Mesothelial cell of epicardium (in vitro differentiated cells): ENCODE results near the gene BCLAF3. TPM values are rescaled to one million over a fixed set of nuclear protein-coding genes. Genes with fewer than 3 reads are reported as not detected.

Source experiments
- DNase-seq, 2 experiments: peaks; one replicate each; pipeline ENCODE4 v3.0.0; 2021; ENCODE audit warnings: low spot score in 2 of 2; ENCODE audit not compliant: unreplicated experiment in 2 of 2
- H3K27ac Mint-ChIP-seq: 2 replicates; pipeline ENCODE4 v1.8.0; 2021; ENCODE audit warnings: mixed read lengths
- H3K27me3 Mint-ChIP-seq: 2 replicates; pipeline ENCODE4 v1.8.0; 2021; ENCODE audit warnings: low read depth, mixed read lengths
- H3K36me3 Mint-ChIP-seq: 2 replicates; pipeline ENCODE4 v1.8.0; 2021; ENCODE audit warnings: mixed read lengths
- H3K4me1 Mint-ChIP-seq: 2 replicates; pipeline ENCODE4 v1.8.0; 2021; ENCODE audit warnings: mixed read lengths
- H3K4me3 Mint-ChIP-seq: 2 replicates; pipeline ENCODE4 v1.8.0; 2021; ENCODE audit warnings: mild to moderate bottlenecking, moderate library complexity, mixed read lengths
- H3K9me3 Mint-ChIP-seq: 2 replicates; pipeline ENCODE4 v1.8.0; 2021; ENCODE audit warnings: mixed read lengths
- total RNA-seq: library from RNA; stranded (reverse); gene quantifications from 3 replicates; pipeline ENCODE4 v1.2.1, GENCODE V29; 2021
- TF ChIP-seq, protein P1 (sequence below): fragments of 200-600 bp; sonication (generic); IDR thresholded peaks from one replicate; pipeline ENCODE4 v1.5.0; 2021; ENCODE audit warnings: antibody characterized with exemption; ENCODE audit not compliant: unreplicated experiment

The BCLAF3 gene
- total RNA-seq, 1 donor from 2014 or later: 16.9 TPM

DNA sequence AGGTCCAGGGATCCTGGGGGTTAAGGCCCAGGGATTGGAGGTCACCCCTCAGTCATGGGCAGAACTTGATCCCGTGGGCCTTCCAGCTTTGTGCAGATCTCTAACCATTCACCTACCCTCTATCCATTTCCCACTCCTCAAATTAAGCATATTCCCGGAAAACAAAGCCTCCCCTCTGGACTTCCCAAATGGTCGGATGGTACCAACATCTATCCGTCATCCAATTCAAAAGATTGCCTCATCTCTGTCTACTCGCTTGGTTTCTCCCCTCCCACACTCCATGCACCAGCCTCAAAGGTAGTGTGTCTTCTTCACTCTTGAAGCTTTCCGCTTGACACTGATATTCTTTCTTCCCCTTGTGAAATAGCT, 473 bp upstream of the BCLAF3 start:
- H3K4me1 Mint-ChIP-seq: peaks cover 4% of the 10 kb centered on the region
- H3K9me3 Mint-ChIP-seq: peaks cover 16% of the 10 kb centered on the region
- H3K27me3 Mint-ChIP-seq: no peaks in the 10 kb centered on the region
- H3K27ac Mint-ChIP-seq: peak overlapping the region; percentile 86
- no peak for DNase-seq
- TF ChIP-seq, protein P1, sequence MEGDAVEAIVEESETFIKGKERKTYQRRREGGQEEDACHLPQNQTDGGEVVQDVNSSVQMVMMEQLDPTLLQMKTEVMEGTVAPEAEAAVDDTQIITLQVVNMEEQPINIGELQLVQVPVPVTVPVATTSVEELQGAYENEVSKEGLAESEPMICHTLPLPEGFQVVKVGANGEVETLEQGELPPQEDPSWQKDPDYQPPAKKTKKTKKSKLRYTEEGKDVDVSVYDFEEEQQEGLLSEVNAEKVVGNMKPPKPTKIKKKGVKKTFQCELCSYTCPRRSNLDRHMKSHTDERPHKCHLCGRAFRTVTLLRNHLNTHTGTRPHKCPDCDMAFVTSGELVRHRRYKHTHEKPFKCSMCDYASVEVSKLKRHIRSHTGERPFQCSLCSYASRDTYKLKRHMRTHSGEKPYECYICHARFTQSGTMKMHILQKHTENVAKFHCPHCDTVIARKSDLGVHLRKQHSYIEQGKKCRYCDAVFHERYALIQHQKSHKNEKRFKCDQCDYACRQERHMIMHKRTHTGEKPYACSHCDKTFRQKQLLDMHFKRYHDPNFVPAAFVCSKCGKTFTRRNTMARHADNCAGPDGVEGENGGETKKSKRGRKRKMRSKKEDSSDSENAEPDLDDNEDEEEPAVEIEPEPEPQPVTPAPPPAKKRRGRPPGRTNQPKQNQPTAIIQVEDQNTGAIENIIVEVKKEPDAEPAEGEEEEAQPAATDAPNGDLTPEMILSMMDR: no peak
- peaks cover 4% of the 10 kb centered on the region for H3K36me3 Mint-ChIP-seq
- peak overlapping the region; percentile 73 for H3K4me3 Mint-ChIP-seq

DNA sequence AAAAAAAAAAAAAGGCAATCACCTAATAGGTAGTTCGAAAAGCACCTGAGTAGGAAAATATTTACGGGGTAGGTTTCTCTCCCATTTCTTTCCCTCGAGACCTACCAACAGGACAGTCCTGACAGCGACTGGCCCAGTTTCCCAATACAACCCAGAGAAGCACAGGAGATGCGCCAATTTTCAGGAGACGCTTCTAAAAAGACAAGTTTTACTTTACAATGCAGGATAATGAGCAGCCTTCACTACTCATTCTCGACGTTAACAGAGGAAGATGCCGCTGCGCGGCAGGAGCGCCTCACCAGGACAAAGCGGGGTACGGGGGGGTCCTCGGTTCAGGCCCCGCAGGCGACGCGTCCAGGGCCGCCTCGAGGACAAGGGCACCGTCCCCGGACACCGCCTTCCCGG, 708 bp downstream of the BCLAF3 start:
- Mint-ChIP-seq H3K9me3 (peaks cover 21% of the 10 kb centered on the region), H3K36me3 (peaks cover 7% of the 10 kb centered on the region), H3K4me1 (peaks cover 4% of the 10 kb centered on the region), H3K27ac (peak overlapping the region; percentile 85), H3K27me3 (no peaks in the 10 kb centered on the region), H3K4me3 (peak overlapping the region; percentile 87)
- DNase-seq: no peak
- TF ChIP-seq, protein P1: no peak

DNA sequence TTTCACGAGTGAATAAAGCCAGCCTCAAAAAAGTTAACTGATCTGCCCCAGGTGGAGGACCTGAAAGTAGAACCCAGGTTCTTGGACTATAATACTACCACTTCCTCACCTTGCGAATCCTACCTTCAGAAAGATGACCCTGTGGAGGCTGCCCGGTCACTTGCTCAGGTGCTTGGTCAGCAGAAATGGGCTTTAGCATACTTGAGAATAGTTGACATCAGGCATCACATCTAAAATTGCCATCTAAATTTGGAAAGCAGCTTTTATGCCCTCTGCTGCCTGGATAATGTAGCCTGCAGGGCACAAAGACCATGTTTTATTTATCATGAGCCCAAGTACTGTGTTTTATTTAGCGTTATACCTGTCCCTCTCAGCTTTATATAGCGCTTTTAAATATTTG, 3.0 kb downstream of the BCLAF3 start:
- no peaks in the 10 kb centered on the region for H3K27me3 Mint-ChIP-seq
- peaks cover 7% of the 10 kb centered on the region for H3K36me3 Mint-ChIP-seq
- no peak for DNase-seq
- peaks cover 4% of the 10 kb centered on the region for H3K4me1 Mint-ChIP-seq
- TF ChIP-seq, protein P1: no peak
- H3K4me3 Mint-ChIP-seq: no peak overlapping the region
- peaks cover 16% of the 10 kb centered on the region for H3K9me3 Mint-ChIP-seq
- H3K27ac Mint-ChIP-seq: no peak overlapping the region

DNA sequence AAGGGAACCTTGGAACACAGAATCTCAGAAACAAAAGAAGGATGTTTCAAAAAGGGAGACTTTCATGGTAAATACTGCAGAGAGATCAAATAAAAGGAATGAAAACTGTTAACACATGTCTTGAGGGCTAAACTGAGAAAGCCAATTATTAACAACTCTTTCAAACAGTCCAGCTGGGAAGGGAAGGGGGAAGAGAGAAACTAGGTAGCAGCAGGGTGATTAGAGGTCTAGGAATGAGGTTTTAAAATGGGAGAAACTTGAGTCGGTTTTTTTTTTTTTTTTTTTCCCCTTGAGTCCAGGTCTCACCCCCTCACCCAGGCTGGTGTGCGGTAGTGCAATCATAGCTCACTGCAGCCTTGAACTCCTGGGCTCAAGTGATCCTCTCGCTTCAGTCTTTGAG, 4.3 kb downstream of the BCLAF3 start:
- no peak for DNase-seq
- peaks cover 7% of the 10 kb centered on the region for H3K36me3 Mint-ChIP-seq
- TF ChIP-seq, protein P1: no peak
- no peak overlapping the region for H3K27ac Mint-ChIP-seq
- H3K4me3 Mint-ChIP-seq: no peak overlapping the region
- H3K4me1 Mint-ChIP-seq: peaks cover 4% of the 10 kb centered on the region
- peaks cover 19% of the 10 kb centered on the region for H3K9me3 Mint-ChIP-seq
- H3K27me3 Mint-ChIP-seq: no peaks in the 10 kb centered on the region

DNA sequence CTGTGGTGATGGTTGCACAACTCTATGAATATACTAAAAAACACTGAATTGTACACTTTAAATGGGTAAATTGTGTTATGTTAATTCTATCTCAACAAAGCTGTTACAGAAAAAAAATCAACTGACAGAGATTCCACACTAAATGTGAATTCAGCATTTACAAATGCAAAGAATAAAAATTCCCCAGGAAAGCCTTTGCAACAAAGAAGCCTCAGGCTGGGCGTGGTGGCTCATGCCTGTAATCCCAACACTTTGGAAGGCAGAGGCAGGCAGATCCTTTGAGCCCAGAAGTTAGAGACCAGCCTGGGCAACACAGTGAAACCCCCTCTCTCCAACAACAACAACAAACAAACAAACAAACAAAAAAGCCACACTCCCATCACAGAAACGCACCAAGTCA, 8.9 kb downstream of the BCLAF3 start:
- no peak overlapping the region for H3K27ac Mint-ChIP-seq
- H3K36me3 Mint-ChIP-seq: peaks cover 19% of the 10 kb centered on the region
- H3K4me3 Mint-ChIP-seq: no peak overlapping the region
- no peaks in the 10 kb centered on the region for H3K4me1 Mint-ChIP-seq
- no peak for DNase-seq
- no peaks in the 10 kb centered on the region for H3K27me3 Mint-ChIP-seq
- H3K9me3 Mint-ChIP-seq: peaks cover 45% of the 10 kb centered on the region
- TF ChIP-seq, protein P1: no peak

DNA sequence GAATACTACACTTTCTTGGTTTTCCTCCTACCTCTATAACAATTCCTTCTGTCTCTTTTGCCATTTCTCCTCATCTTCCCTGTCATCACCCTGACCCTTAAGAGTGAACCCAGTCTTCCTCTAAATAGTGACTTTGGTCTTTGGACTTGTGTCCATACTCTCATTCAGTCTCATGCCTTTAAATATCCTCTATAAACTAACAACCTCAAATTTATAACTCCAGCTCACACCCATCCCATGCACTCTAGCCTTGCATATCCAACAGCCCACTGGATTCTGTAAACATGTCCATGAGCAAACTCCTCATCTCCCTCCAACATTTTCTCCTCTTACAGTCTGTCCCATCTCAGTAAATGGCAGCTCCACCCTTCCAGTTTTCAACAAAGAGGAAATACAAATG, 15.0 kb downstream of the BCLAF3 start:
- Mint-ChIP-seq H3K27ac (no peak overlapping the region), H3K9me3 (peaks cover 46% of the 10 kb centered on the region), H3K4me3 (no peak overlapping the region), H3K4me1 (no peaks in the 10 kb centered on the region), H3K27me3 (no peaks in the 10 kb centered on the region), H3K36me3 (peaks cover 23% of the 10 kb centered on the region)
- no peak for DNase-seq
- TF ChIP-seq, protein P1: no peak
